ENCODE data around the gene MARCHF2.

The MARCHF2 gene

DNA sequence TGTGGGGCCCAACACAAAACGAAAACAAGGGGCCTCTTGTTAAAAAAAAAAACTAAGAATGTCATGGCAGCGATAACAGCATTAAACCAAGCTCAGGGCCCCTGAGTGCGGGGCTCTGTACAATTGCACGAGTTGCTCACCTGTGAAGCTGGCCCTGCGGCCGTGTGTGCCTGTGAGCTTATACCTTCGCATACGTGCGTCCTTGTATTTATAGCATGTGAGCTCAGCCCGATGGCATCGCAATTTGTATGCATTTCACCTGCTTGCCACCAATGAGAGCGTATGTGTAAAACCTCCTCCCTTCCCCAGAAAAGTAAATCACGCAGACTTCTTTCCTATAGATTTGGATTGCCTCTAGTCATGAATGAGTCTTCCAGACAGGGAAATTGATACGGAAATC lies 48.8 kb downstream of the MARCHF2 start:
- no peak overlapping the region for H3K4me2 ChIP-seq (ENCODE audit: low read length)

GRCh38 chr19:8462571-8462970 lies 49.5 kb downstream of the MARCHF2 start:
- H3K79me2 ChIP-seq (ENCODE audit: control insufficient read depth, low read length) = peaks cover 94% of the 10 kb centered on the region
- H3F3A ChIP-seq (ENCODE audit: control insufficient read depth, insufficient read depth) = 0 out of 2 replicates have a peak, but pooled peaks cover 2% of the 10 kb centered on the region
- no peaks in the 10 kb centered on the region for H3K27me3 ChIP-seq (ENCODE audit: control insufficient read depth, low read length)
- H4K20me1 ChIP-seq (ENCODE audit: control insufficient read depth, insufficient read depth, low read depth, low read length) = peaks cover 28% of the 10 kb centered on the region
- no peak overlapping the region for H3K27ac ChIP-seq (ENCODE audit: low read depth, low read length)
- peaks cover 100% of the 10 kb centered on the region for H3K36me3 ChIP-seq (ENCODE audit: control insufficient read depth, low read length)
- peaks cover 8% of the 10 kb centered on the region; the same call in 1 of the 2 replicates for H3K4me1 ChIP-seq (ENCODE audit: control insufficient read depth, low read length)
- H3K4me2 ChIP-seq (ENCODE audit: low read length) = no peak overlapping the region
- no peaks in the 10 kb centered on the region for H3K9me2 ChIP-seq (replicated peaks; ENCODE audit: control insufficient read depth, low read length)
- TF ChIP-seq CTCF (IDR thresholded peaks at IDR 0.05; ENCODE audit: low read depth, low read length, poor library complexity, severe bottlenecking) = no peak
- H3K4me3 ChIP-seq (ENCODE audit: low read length) = no peak overlapping the region
- H3K9me3 ChIP-seq (ENCODE audit: control insufficient read depth, insufficient read depth, low read length) = no peaks in the 10 kb centered on the region

More for the DNA sequence above, 48.8 kb downstream of the MARCHF2 start:
- H3K27me3 ChIP-seq (ENCODE audit: control insufficient read depth, low read length) = no peaks in the 10 kb centered on the region
- no peak overlapping the region for H3K4me3 ChIP-seq (ENCODE audit: low read length)
- H3F3A ChIP-seq (ENCODE audit: control insufficient read depth, insufficient read depth) = 0 out of 2 replicates have a peak, but pooled peaks cover 2% of the 10 kb centered on the region
- no peaks in the 10 kb centered on the region for H3K9me3 ChIP-seq (ENCODE audit: control insufficient read depth, insufficient read depth, low read length)
- peaks cover 8% of the 10 kb centered on the region; the same call in 1 of the 2 replicates for H3K4me1 ChIP-seq (ENCODE audit: control insufficient read depth, low read length)
- TF ChIP-seq CTCF (IDR thresholded peaks at IDR 0.05; ENCODE audit: low read depth, low read length, poor library complexity, severe bottlenecking) (no peak), EZH2phosphoT487 (IDR thresholded peaks at IDR 0.05; ENCODE audit: borderline replicate concordance, low read length) (no peak)
- H3K79me2 ChIP-seq (ENCODE audit: control insufficient read depth, low read length) = peaks cover 94% of the 10 kb centered on the region
- peaks cover 100% of the 10 kb centered on the region for H3K36me3 ChIP-seq (ENCODE audit: control insufficient read depth, low read length)
- H4K20me1 ChIP-seq (ENCODE audit: control insufficient read depth, insufficient read depth, low read depth, low read length) = peaks cover 32% of the 10 kb centered on the region
- no peak overlapping the region for H3K27ac ChIP-seq (ENCODE audit: low read depth, low read length)
- no peaks in the 10 kb centered on the region for H3K9me2 ChIP-seq (replicated peaks; ENCODE audit: control insufficient read depth, low read length)

- H3K36me3 ChIP-seq (ENCODE audit: control insufficient read depth, low read length) = peaks cover 100% of the 10 kb centered on the region
- no peaks in the 10 kb centered on the region for H3K9me2 ChIP-seq (replicated peaks; ENCODE audit: control insufficient read depth, low read length)
- H4K20me1 ChIP-seq (ENCODE audit: control insufficient read depth, insufficient read depth, low read depth, low read length) = peaks cover 20% of the 10 kb centered on the region
- H3K4me3 ChIP-seq (ENCODE audit: low read length) = no peak overlapping the region
- H3K9me3 ChIP-seq (ENCODE audit: control insufficient read depth, insufficient read depth, low read length) = no peaks in the 10 kb centered on the region
- H3K4me1 ChIP-seq (ENCODE audit: control insufficient read depth, low read length) = peaks cover 8% of the 10 kb centered on the region; the same call in 1 of the 2 replicates
- H3K27me3 ChIP-seq (ENCODE audit: control insufficient read depth, low read length) = no peaks in the 10 kb centered on the region
- peaks cover 93% of the 10 kb centered on the region for H3K79me2 ChIP-seq (ENCODE audit: control insufficient read depth, low read length)
- no peak overlapping the region for H3K27ac ChIP-seq (ENCODE audit: low read depth, low read length)
- H3K4me2 ChIP-seq (ENCODE audit: low read length) = no peak overlapping the region
- no peak for TF ChIP-seq CTCF (IDR thresholded peaks at IDR 0.05; ENCODE audit: low read depth, low read length, poor library complexity, severe bottlenecking)
- TF ChIP-seq EZH2phosphoT487 (IDR thresholded peaks at IDR 0.05; ENCODE audit: borderline replicate concordance, low read length) = no peak
- H3F3A ChIP-seq (ENCODE audit: control insufficient read depth, insufficient read depth) = peaks cover 5% of the 10 kb centered on the region; the same call in 1 of the 2 replicates
Measured at GRCh38 chr19:8463365-8463764, 50.3 kb downstream of the MARCHF2 start.
